Stimulated activated CD8-positive, alpha-beta memory T cell treated with anti-CD3 and anti-CD28 coated beads, Interleukin-4, amount 100 ng/mL, for 4 hours (primary cell): ENCODE results near the gene RNF212.

ENCODE experiments used
- DNase-seq, 2 donors: peaks; one replicate each; pipeline ENCODE4 v3.0.0-alpha.2; 2020; ENCODE audit warnings: low read depth in 2 of 2, low spot score in 1 of 2

RNF212 gene

GRCh38 chr4:1038948-1039492 is 74.3 kb downstream of the RNF212 start:
- no peak for DNase-seq

DNA sequence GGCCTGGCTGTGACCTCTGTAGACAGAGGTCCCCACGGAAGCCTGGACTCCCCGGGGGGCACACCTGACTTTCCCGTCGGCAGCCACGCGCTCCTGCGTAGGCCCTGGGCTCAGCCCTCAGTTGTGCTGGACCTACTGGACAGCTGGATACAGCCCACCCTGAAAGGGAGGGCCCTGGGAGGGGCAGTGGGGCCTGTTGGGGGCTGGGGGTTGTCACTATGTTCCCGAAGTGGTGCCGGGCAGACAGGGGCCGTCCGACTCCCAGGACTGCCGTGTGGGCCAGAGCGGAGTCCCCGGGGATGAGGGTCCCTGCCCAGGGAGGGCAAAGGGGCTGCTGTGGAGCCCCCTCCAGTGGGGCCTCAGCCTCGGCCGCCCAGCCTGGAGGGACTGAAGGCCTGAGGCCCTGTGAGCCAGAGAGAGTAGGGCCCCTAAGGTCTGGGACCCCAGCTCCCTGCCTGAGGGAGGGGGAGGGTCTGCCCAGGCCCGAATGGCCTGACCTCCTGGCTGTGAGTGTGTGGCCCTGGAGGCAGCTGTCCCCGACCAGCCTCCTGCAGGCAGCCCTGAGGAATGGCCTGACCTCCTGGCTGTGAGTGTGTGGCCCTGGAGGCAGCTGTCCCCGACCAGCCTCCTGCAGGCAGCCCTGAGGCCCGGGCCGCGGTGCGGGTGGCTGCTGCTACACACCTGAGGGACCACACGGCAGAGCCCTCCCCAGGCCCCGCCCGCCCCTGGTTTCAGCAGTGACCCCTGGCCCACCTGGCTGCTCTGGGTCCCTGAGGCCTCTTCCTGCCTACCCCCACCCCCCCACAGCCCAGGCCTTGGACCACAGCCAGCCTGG is 76.2 kb downstream of the RNF212 start:
- DNase-seq, result no peak

GRCh38 chr4:1036095-1036494 is 77.3 kb downstream of the RNF212 start:
- no peak for DNase-seq

DNA sequence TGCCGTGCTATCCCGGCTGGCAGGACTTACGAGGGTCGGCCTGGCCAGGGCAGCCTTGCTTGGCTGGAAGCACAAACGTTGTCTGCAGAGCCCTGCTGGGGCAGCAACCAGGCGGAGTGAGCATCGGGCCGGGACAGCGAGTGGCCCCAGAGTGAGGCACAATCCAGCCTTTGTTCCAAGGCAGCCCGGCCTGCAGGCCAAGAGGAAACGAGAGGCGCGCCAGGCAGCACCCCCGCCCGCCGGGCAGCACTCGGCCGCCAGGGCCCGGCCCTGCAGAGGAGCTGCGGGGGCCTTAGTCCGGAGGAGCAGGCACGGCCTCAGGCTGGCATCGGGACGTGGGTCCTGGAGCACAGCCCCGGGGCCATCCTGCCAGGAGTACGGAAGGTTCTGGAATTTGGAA is 77.9 kb downstream of the RNF212 start:
- DNase-seq, result no peak

- no peak for DNase-seq
These were observed 79.4 kb downstream of the RNF212 start for GRCh38 chr4:1033840-1034551.

- no peak for DNase-seq
These were observed 80.5 kb downstream of the RNF212 start for GRCh38 chr4:1032861-1033260.

DNA sequence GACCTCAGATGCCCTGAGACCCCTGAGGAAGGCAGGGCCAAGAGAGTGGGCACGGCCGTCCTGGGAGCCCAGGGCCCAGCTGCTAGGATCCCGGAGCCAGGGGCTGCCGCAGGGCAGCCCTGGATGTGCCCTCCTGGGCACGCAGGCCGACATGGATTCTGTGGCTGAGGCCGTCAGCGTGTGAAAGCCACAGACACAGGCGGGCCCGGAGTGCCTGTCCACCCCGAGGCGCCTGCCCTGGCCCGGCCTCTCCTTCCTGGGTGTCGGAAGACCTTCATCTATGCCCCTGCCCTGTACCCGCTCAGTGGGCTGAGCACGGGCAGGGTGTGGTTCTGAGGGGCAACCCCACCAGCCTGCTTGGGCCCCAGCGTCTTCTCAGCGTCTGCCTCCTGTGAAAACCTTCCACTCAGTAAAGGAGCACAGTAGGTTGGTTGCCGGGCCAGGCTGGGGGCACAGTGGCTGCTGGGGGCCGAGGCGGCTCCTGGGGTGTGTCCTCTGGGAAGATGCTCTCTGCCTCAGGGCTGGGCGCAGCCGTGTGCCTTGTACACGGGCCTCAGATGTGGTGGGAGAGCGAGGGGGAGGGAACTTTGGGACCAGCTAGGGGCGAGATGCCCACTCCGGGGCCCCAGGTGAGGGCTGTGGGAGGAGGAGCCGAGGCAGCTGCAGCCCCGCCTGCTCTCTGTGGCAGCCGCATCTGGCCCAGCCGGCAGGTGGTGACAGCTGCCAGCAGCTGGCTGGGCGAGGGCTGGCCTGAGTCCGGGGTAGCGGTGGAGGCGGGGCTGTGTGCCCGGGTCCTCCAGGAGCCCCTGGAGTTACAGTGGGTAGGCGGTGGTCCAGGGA is 81.2 kb downstream of the RNF212 start:
- DNase-seq, result no peak

DNA sequence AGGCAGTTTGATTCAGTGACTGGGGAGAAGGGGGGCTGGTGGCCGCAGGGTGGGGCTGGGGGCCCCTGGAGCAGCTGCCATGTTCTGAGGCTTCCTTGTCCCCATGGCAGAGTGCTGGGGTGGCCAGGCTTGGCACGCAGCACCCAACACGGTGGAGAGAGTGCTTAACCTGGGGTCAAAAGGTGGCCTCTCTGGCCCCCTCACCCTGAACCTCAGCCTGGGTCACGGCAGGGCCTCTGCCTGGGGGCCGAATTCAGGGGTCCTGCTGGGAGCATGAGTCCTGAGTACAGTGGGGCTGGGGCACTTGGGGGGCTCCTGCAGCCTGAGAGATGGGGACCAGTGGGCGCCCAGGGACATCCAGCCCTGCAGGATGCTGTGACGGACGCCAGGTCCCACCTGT is 82.0 kb downstream of the RNF212 start:
- no peak for DNase-seq

DNA sequence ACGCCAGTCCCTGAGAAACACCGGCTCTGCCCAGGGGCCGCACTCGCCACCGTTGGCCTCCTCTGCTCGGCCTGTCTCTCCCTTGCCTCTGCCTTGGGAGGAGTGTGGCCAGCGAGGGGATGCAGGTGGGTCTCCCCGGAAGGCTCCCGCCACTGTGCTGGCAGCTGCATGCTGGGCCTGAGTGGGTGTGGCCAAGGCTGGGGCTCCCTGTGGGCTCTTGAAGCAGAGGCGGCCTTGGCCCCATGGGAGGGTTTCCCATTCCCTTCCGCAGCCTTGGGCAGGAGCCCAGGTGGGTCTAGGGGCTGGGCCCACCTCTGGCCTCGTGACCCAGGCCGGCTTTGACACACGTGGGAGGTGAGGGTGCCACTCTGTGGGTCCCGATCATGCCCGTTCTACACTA is 82.8 kb downstream of the RNF212 start:
- DNase-seq, result no peak

DNA sequence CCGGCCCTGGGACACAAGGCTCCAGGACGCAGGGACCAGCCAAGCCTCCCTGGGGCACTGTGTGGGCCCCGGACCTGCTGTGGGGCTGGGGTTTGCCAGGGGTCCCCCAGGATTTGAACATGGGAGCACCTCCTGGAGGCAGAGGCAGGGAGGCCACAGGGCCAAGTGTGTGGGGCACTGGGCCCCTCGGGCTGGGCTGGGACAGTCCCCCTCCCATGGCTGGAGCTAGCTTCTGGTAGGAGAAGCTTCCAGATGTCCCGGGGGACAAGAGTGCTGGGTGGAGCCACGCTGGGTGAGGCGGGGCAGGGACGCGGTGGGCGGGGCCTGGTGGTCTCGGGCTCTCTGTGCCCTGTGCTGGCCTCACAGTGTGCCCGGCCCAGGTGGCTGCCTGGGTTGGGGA is 83.3 kb downstream of the RNF212 start:
- DNase-seq, result no peak

DNA sequence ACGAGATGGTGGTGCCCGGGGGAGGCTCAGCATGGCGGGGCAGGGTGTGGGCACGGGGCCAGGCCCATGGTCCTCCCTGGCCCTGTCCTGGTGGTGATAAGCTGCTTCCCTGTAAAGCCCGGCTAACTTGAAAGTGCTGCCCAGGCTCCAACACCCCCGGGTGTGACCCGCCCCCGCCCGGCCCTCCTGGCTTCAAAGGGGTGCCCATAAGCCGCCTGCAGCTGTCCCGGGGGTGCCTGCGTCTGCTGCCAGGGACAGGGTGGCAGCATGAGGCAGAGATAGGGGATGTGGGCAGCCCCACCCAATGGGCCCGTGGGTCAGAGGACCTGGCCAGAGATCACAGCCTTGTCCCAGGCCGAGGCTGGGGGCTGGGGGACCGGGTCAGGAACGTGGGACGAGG is 83.8 kb downstream of the RNF212 start:
- DNase-seq, result no peak

DNA sequence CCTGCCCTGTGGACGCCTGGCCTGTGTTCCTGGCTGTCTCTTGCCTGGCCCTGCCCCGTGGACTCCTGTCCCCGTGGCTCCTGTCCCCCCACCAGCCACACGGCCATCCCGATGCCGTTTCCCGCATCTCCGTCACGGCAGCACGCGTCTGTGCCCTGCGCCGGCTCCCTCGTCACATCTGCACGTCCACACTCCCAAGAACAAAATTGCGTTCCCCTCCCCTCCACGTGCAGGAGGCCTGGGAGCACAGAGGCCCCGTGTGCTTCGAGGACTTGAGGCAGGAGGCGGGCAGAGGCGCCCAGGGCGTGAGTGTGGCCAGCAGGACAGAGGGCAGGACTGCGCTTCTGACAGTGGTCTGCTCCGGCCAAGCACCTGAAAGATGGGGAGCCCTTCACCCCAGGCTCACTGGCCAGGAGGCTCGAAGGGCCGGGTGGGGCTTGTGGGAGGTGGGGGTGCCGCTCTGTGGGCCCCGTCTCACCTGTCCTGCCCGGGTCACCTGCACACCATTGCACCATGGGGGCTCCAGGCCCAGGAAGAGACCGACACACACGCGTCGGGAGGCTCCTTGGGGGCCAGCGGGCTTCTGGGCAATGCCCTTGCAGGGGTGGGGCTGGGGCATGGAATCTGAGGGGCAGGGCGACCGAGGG is 84.7 kb downstream of the RNF212 start:
- DNase-seq, result no peak

DNA sequence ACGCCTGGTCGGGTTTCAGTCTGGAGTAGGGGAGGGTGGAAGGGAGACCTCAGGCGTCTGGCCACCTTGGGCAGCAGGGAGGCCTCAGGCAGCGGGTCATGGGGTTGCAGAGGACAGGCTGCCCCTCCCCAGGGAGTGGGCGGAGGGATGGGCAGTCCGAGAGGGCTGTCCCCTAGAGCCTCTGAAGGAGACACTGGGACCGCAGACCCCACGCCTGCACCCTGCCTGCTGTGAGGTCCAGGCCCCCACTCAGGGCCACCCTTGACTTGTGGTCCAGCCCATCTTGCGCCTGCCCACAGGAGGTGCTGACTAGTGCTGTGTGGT is 85.5 kb downstream of the RNF212 start:
- DNase-seq, result no peak

GRCh38 chr4:1027219-1027914 is 86.0 kb downstream of the RNF212 start:
- no peak for DNase-seq

DNA sequence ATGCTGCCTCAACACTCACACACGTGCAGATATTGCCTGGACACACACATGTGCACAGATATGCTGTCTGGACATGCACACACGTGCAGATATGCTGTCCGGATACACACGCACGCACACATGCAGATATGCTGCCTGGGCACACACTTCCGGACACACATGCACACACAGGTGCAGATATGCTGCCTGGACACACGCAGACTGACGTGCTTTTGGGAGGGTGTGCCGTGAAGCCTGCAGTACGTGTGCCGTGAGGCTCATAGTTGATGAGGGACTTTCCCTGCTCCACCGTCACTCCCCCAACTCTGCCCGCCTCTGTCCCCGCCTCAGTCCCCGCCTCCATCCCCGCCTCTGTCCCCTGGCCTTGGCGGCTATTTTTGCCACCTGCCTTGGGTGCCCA is 87.2 kb downstream of the RNF212 start:
- DNase-seq, result no peak

DNA sequence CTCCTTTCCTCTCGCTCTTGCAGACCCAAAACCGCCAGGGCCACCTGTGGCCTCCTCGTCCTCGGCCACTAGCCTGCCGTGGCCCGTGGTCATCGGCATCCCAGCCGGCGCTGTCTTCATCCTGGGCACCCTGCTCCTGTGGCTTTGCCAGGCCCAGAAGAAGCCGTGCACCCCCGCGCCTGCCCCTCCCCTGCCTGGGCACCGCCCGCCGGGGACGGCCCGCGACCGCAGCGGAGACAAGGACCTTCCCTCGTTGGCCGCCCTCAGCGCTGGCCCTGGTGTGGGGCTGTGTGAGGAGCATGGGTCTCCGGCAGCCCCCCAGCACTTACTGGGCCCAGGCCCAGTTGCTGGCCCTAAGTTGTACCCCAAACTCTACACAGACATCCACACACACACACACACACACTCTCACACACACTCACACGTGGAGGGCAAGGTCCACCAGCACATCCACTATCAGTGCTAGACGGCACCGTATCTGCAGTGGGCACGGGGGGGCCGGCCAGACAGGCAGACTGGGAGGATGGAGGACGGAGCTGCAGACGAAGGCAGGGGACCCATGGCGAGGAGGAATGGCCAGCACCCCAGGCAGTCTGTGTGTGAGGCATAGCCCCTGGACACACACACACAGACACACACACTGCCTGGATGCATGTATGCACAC is 88.3 kb downstream of the RNF212 start:
- DNase-seq, result no peak

- no peak for DNase-seq
These were observed 89.2 kb downstream of the RNF212 start for GRCh38 chr4:1023895-1024740.

DNA sequence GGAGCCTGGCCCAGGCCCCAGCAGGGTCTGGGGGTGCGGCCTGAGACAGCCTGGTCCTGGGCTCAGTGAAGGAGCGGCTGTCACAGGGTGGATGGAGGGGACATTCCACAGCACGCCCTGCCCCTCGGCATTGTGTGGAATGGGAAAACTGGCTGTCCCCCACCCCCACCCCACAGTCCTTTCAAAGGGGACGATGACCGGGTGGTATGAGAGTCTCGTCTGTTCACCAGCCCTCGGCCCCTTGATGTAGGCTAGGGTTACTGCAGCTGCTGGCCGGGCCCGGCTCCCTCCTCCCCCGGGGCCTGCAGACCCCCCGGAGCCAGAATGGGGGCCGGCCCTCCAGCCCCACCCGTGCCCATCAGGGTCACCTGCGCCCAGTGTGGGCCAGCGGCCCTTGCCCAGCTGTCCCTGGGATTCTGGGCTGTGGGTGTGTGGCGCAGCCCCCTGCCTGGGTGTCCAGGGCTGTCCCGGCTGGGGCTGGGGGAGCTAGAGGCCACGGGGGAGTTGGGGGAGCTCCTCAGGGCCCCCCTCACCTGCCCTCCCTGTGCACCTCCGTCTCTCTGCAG is 90.2 kb downstream of the RNF212 start:
- no peak for DNase-seq

- no peak for DNase-seq
These were observed 90.7 kb downstream of the RNF212 start for GRCh38 chr4:1022739-1023066.
